OCI-LY1 (cell line): ENCODE measurements around the gene RPL27.

ENCODE experiments used
- H2AFZ ChIP-seq: fragments of 200-600 bp; sonication (generic), shearing (Covaris generic); 2 replicates; pipeline ENCODE4 v1.6.0; 2014; ENCODE audit warnings: antibody characterized with exemption, mild to moderate bottlenecking, low read length
- H3F3A ChIP-seq: fragments of 200-600 bp; sonication (generic), shearing (Covaris generic); 2 replicates; pipeline ENCODE4 v1.6.0; 2014; ENCODE audit warnings: mild to moderate bottlenecking, antibody characterized with exemption, low read length, moderate library complexity; ENCODE audit not compliant: insufficient read depth
- H3K27ac ChIP-seq: fragments of 200-600 bp; sonication (generic); 2 replicates; pipeline ENCODE4 v1.5.1; 2014; ENCODE audit warnings: low read length, mixed run types, mild to moderate bottlenecking, low read depth; ENCODE audit not compliant: poor library complexity, severe bottlenecking
- H3K27me3 ChIP-seq: fragments of 200-600 bp; sonication (generic); 2 replicates; pipeline ENCODE4 v1.6.0; 2014; ENCODE audit warnings: antibody characterized with exemption, mild to moderate bottlenecking, low read length, moderate library complexity; ENCODE audit not compliant: insufficient read depth
- H3K36me3 ChIP-seq: fragments of 200-600 bp; sonication (generic); 2 replicates; pipeline ENCODE4 v1.6.1; 2014; ENCODE audit warnings: mild to moderate bottlenecking, antibody characterized with exemption, low read length, moderate library complexity, mixed read lengths; ENCODE audit not compliant: insufficient read depth
- H3K4me1 ChIP-seq: fragments of 200-600 bp; sonication (generic); 2 replicates; pipeline ENCODE4 v1.5.1; 2014; ENCODE audit warnings: mild to moderate bottlenecking, low read length, moderate library complexity; ENCODE audit not compliant: insufficient read depth, severe bottlenecking
- H3K4me2 ChIP-seq: fragments of 200-600 bp; sonication (generic), shearing (Covaris generic); 2 replicates; pipeline ENCODE4 v1.6.1; 2014; ENCODE audit warnings: low read length
- H3K4me3 ChIP-seq: fragments of 200-600 bp; sonication (generic); 2 replicates; pipeline ENCODE4 v1.5.1; 2014; ENCODE audit warnings: low read length, low read depth, mild to moderate bottlenecking, mixed read lengths; ENCODE audit not compliant: poor library complexity, severe bottlenecking
- H3K79me2 ChIP-seq: fragments of 200-600 bp; shearing (Covaris generic); 2 replicates; pipeline ENCODE4 v1.6.1; 2016; ENCODE audit warnings: mixed run types, low read length, mixed read lengths; ENCODE audit not compliant: insufficient read depth
- H3K9ac ChIP-seq: fragments of 200-600 bp; sonication (generic), shearing (Covaris generic); 2 replicates; pipeline ENCODE4 v1.6.1; 2014; ENCODE audit warnings: mild to moderate bottlenecking, low read length, mixed read lengths
- H3K9me2 ChIP-seq: fragments of 200-600 bp; sonication (generic), shearing (Covaris generic); 2 replicates; pipeline ENCODE4 v1.6.1; 2014; ENCODE audit warnings: low read depth, mild to moderate bottlenecking, low read length, mixed read lengths
- H3K9me3 ChIP-seq: fragments of 200-600 bp; shearing (Covaris generic); 2 replicates; pipeline ENCODE4 v1.6.1; 2014; ENCODE audit warnings: low read length, mixed read lengths
- H4K20me1 ChIP-seq: fragments of 200-600 bp; sonication (generic), shearing (Covaris generic); 2 replicates; pipeline ENCODE4 v1.6.0; 2016; ENCODE audit warnings: mild to moderate bottlenecking, low read length; ENCODE audit not compliant: insufficient read depth
- EZH2 ChIP-seq: fragments of 200-600 bp; sonication (generic), shearing (Covaris generic); IDR thresholded peaks from 2 replicates; pipeline ENCODE4 v1.8.0; 2017; ENCODE audit warnings: borderline replicate concordance, mixed run types, mild to moderate bottlenecking, antibody characterized with exemption, low read length, moderate library complexity, mixed read lengths
- TF ChIP-seq, protein P1 (sequence below): fragments of 200-600 bp; sonication (generic), shearing (Covaris generic); IDR thresholded peaks from 2 replicates; pipeline ENCODE4 v1.5.1; 2017; ENCODE audit warnings: mild to moderate bottlenecking, antibody characterized with exemption, low read length, moderate library complexity, mixed read lengths

The RPL27 gene

DNA sequence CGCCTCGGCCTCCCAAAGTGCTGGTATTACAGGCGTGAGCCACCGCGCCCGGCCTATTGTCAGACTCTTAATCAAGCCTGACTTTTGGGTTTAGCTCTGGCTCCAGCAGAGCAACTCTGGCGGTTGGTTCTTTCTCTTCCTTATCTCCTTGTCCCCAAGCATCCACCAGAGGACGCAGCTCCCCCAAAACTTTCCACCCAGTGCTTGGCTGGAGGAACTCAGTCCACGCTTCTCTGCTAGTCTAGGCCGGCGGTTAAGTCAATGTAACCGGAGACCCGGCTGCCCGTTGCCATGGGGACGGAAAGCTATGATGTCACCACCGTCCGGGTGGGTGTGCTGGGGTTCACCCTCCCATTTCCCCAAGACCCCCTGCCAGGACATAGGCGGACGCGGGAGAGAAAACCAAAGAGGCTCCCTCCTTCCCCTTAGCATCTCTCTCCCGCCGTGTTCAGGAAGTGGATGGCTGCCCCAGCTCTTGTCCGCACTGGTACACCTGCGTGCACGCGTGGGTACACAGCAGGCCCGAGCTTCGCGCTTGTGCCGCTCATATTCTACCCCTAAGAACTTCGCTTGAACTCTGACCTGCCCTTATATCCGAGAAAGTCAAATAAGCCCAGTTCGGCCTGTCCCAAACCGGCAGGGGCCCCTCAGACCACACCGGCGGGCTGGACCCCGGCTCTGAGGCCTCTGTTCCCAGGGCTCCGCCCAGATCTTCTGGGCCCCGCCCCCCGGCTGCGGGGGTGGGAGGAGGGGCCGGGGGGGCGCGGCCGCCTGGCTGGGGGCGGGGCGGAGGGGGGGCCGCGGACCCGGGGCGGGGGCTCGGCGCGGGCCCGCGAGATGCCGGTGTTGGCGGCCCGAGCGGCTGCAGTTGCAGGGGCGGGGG lies 26.4 kb downstream of the RPL27 start, which contains the start of gene RND2:
Gene RND2 (plus strand): TSS at position 825 of the 883 bp plus-strand sequence. CDS start 117 bp downstream, outside the sequence.
- no peaks in the 10 kb centered on the region for H3K36me3 ChIP-seq
- H3K4me1 ChIP-seq: peaks cover 15% of the 10 kb centered on the region
- H3K9me2 ChIP-seq: no peaks in the 10 kb centered on the region
- TF ChIP-seq EZH2: no peak
- TF ChIP-seq, protein P1, sequence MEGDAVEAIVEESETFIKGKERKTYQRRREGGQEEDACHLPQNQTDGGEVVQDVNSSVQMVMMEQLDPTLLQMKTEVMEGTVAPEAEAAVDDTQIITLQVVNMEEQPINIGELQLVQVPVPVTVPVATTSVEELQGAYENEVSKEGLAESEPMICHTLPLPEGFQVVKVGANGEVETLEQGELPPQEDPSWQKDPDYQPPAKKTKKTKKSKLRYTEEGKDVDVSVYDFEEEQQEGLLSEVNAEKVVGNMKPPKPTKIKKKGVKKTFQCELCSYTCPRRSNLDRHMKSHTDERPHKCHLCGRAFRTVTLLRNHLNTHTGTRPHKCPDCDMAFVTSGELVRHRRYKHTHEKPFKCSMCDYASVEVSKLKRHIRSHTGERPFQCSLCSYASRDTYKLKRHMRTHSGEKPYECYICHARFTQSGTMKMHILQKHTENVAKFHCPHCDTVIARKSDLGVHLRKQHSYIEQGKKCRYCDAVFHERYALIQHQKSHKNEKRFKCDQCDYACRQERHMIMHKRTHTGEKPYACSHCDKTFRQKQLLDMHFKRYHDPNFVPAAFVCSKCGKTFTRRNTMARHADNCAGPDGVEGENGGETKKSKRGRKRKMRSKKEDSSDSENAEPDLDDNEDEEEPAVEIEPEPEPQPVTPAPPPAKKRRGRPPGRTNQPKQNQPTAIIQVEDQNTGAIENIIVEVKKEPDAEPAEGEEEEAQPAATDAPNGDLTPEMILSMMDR: peak; percentile 70
- no peaks in the 10 kb centered on the region for H4K20me1 ChIP-seq
- H3K79me2 ChIP-seq: no peaks in the 10 kb centered on the region
- peak within 1 kb of the TSS; percentile 63 for H3K4me3 ChIP-seq
- peak within 1 kb of the TSS; percentile 27; the same call in 1 of the 2 replicates for H3K9ac ChIP-seq
- peak within 1 kb of the TSS; percentile 77 for H3K4me2 ChIP-seq
- no peaks in the 10 kb centered on the region for H3K9me3 ChIP-seq
- no peak within 1 kb of the TSS for H3K27ac ChIP-seq
- H3K27me3 ChIP-seq: no peaks in the 10 kb centered on the region
- no peak within 1 kb of the TSS for H2AFZ ChIP-seq
- H3F3A ChIP-seq: no peaks in the 10 kb centered on the region

DNA sequence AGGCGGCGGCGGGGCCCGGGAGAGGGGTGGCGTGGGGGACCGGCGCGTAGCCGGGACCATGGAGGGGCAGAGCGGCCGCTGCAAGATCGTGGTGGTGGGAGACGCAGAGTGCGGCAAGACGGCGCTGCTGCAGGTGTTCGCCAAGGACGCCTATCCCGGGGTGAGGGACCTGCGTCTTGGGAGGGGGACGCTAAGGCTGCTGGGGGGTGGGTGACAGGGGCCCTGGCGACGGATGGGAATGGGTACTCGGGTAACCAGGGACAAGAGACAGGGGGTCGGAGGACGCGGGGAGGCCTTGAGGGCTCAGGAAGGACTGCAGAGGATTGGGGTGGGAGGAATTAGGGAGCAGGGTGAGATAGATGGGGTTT lies 27.1 kb downstream of the RPL27 start:
- H3K9me2 ChIP-seq: no peaks in the 10 kb centered on the region
- H3K79me2 ChIP-seq: no peaks in the 10 kb centered on the region
- no peaks in the 10 kb centered on the region for H4K20me1 ChIP-seq
- H3K36me3 ChIP-seq: no peaks in the 10 kb centered on the region
- H3K9me3 ChIP-seq: no peaks in the 10 kb centered on the region
- H2AFZ ChIP-seq: no peak overlapping the region
- no peak for TF ChIP-seq EZH2
- TF ChIP-seq, protein P1: no peak
- H3F3A ChIP-seq: no peaks in the 10 kb centered on the region
- H3K4me3 ChIP-seq: peak overlapping the region; percentile 41
- H3K4me2 ChIP-seq: peak overlapping the region; percentile 77
- H3K27me3 ChIP-seq: no peaks in the 10 kb centered on the region
- H3K4me1 ChIP-seq: peaks cover 15% of the 10 kb centered on the region
- H3K9ac ChIP-seq: no peak overlapping the region
- no peak overlapping the region for H3K27ac ChIP-seq

DNA sequence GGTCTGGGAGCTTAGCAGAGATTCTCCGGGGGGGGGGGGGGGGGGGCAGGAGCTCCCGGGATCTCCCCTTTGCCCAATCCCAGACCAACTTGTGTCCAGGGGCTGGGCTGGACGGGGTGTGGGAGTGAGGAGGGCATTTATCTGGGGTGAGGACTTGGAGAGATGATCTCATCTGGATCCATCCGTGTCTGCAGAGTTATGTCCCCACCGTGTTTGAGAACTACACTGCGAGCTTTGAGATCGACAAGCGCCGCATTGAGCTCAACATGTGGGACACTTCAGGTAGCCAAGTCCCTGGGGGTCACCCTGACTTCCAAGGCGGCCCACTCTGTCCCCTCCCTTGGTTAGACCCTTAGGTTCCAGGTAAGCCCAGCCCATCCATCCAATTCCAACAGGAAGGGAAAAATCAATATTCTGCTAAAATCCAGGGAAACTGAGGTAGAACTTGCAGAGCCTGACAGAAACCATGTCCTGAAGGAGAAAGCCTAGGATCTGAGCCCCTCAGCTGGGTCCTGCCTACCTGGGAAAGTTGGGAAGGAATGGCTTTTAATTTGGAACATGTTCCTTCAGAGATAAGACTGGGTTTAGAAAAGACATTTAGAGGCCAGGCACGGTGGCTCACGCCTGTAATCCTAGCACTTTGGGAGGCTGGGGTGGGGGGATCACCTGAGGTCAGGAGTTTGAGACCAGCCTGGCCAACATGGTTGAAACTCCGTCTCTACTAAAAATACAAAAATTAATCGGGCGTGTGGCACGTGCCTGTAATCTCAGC lies 27.7 kb downstream of the RPL27 start:
- no peaks in the 10 kb centered on the region for H3K27me3 ChIP-seq
- H3K9ac ChIP-seq: no peak overlapping the region
- H2AFZ ChIP-seq: no peak overlapping the region
- H3K27ac ChIP-seq: no peak overlapping the region
- H3K4me1 ChIP-seq: peaks cover 12% of the 10 kb centered on the region
- no peaks in the 10 kb centered on the region for H3F3A ChIP-seq
- no peaks in the 10 kb centered on the region for H3K36me3 ChIP-seq
- no peaks in the 10 kb centered on the region for H3K9me3 ChIP-seq
- no peaks in the 10 kb centered on the region for H4K20me1 ChIP-seq
- H3K4me2 ChIP-seq: no peak overlapping the region
- no peak for TF ChIP-seq EZH2
- TF ChIP-seq, protein P1: no peak
- H3K4me3 ChIP-seq: no peak overlapping the region
- no peaks in the 10 kb centered on the region for H3K9me2 ChIP-seq
- H3K79me2 ChIP-seq: no peaks in the 10 kb centered on the region
